Measurements from ENCODE around the gene NEK1. TPM values are rescaled to one million over a fixed set of nuclear protein-coding genes. Genes with fewer than 3 reads are reported as not detected.
A peak's percentile ranks its signal among the peaks of the same experiment; 100 is the strongest.
"Not testable (repeated sequence)": the region's sequence is repeated elsewhere in the genome, so short reads cannot be mapped to it uniquely, and the experiment has no call there.

Gene NEK1
- total RNA-seq, 1 experiment from 2014 or later: 8.2 TPM

DNA sequence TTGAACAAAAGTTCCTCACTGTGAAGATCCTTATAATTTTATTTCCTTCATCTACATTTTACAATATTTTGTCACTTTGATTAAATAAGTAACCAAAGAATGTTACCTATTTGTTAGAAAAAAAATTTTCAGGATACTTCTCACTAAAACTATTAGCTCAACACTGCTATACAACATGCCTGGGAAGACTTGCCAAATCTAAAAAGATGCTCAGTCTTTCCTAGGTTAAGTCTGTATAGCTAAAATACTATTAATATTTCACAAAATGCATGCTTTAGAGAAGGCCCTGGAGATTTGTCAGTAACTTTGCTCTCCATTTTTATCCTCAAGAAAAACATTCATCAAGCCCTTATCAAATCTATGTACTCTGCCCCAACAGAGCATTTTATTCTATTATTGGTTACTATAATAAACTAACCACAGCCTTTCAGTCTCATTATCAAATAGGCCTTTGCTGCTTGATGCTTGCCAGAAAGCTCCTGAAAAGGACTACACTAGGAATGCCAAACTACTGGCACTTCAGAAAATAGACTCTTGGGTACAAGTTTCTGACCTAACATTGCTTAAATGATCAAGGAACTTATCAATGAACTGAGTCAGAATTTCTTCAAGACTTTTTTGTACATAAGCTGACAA, 17.7 kb downstream of the NEK1 start:
- Histone ChIP-seq H3K4me1 (no peaks in the 10 kb centered on the region), H3K4me3 (no peak overlapping the region), H3K27me3 (no peaks in the 10 kb centered on the region), H3K27ac (no peak overlapping the region), H3K36me3 (no peaks in the 10 kb centered on the region), H3K9me3 (replicated peaks) (no peaks in the 10 kb centered on the region)
- no peak for DNase-seq

DNA sequence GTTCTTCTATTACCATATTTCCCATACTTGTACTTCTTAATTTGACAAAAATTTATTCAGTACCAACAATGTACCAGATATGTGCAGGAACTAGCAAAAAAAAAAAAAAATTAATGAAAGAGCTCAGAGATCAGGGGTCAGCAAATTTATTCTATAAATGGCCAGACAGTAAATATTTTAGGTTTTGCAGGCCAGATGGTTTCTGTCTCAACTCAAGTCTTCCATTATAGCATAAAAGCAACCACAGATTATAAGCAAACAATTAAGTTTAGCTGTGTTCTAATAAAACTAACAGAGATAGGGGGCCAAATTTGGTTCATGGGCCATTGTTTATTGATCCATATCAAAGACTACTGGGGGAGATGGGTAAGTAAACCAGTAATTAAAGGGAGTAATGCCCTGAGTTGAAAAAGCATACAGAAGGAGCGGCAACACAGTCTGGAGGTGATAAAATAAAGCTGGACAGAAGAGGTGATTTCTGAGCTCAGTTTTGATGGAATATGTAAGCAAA, 19.3 kb downstream of the NEK1 start:
- H3K36me3 ChIP-seq: no peaks in the 10 kb centered on the region
- H3K27me3 ChIP-seq: no peaks in the 10 kb centered on the region
- H3K4me1 ChIP-seq: no peaks in the 10 kb centered on the region
- no peak overlapping the region for H3K27ac ChIP-seq
- no peaks in the 10 kb centered on the region for H3K9me3 ChIP-seq (replicated peaks)
- H3K4me3 ChIP-seq: no peak overlapping the region
- no peak for DNase-seq

DNA sequence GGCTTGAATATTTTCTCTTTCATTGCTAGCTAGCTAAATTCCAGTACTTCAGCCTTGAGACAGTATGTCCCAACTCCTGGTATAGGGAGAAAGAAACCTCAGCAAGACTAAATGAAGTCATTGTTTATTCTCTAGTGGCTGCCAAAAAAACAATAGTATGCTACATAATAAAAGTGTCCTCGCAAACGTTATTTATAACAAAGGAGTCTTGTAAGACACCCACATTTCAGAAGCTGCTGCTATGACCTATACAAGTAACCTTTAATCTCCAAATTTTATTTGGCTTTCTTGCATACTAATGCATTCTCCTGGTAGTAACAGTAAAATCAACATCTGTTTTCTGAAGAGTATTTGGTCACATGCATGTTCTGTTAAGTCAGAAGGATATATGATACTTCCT, 28.8 kb downstream of the NEK1 start:
- DNase-seq: no peak
- no peak overlapping the region for H3K4me3 ChIP-seq
- H3K27ac ChIP-seq: no peak overlapping the region
- H3K36me3 ChIP-seq: 0 out of 2 replicates have a peak, but pooled peaks cover 2% of the 10 kb centered on the region
- H3K9me3 ChIP-seq (replicated peaks): no peaks in the 10 kb centered on the region
- no peaks in the 10 kb centered on the region for H3K4me1 ChIP-seq
- no peaks in the 10 kb centered on the region for H3K27me3 ChIP-seq

DNA sequence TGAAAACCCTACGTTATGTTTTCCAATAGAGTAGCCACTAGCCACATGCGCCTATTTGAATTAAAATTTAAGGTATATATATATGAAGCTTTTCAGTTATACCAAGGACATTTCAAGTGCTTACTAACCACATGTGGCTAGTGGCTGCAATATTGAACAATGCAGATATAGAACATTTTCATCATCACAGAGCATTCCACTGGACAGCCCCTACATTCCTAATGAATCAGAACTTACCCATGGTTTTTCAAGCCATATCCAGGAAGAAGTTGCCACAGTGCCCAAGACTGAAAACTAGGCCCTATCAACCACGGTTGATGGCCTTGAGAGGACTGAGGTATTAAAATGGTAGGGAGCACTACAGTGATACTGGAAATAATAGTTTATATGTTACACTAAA, 29.7 kb downstream of the NEK1 start:
- H3K4me3 ChIP-seq: no peak overlapping the region
- H3K9me3 ChIP-seq (replicated peaks): no peaks in the 10 kb centered on the region
- no peaks in the 10 kb centered on the region for H3K27me3 ChIP-seq
- DNase-seq: no peak
- H3K4me1 ChIP-seq: no peaks in the 10 kb centered on the region
- H3K36me3 ChIP-seq: 0 out of 2 replicates have a peak, but pooled peaks cover 2% of the 10 kb centered on the region
- no peak overlapping the region for H3K27ac ChIP-seq

DNA sequence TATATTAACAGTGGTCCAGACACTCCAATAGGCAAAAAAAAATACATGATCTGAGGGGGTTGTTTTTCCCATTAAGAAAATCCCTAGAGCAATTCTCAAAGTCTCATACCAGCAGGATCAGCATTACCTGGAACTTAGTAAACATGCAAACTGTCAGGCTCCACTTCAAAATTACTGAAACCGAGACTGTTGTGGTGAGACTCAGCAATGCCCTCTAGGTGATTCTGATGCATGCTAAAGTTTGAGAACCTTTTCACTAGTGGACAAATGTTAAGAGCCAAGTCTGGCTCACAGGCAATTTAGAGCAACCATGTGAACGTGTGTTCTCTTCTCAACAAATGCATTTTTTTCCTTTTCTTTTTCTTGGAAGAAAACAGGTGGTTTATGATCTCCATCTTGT, 30.2 kb downstream of the NEK1 start:
- Histone ChIP-seq H3K4me3 (no peak overlapping the region), H3K4me1 (no peaks in the 10 kb centered on the region), H3K36me3 (0 out of 2 replicates have a peak, but pooled peaks cover 2% of the 10 kb centered on the region), H3K9me3 (replicated peaks) (no peaks in the 10 kb centered on the region), H3K27ac (no peak overlapping the region), H3K27me3 (no peaks in the 10 kb centered on the region)
- DNase-seq: no peak

DNA sequence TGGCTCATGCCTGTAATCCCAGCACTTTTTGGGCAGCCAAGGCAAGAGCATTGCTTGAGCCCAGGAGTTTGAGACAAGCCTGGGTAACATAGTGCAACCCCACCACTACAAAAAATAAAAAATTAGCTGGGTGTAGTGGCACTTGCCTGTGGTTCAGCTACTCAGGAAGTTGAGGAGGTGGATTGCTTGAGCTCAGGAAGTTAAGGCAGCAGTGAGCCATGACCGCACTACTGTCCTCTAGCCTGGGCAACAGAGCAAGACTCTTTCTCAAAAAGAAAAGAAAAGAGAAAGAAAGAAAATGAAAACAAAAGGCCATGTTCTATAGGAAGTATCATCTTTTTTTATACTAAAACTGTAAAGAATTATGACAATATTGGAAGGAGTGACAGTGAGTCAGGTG, 38.5 kb downstream of the NEK1 start:
- Histone ChIP-seq H3K36me3 (peaks cover 6% of the 10 kb centered on the region; the same call in 1 of the 2 replicates), H3K4me1 (0 out of 2 replicates have a peak, but pooled peaks cover 6% of the 10 kb centered on the region), H3K27me3 (no peaks in the 10 kb centered on the region), H3K9me3 (replicated peaks) (no peaks in the 10 kb centered on the region), H3K27ac (no peak overlapping the region), H3K4me3 (no peak overlapping the region)
- DNase-seq: no peak

DNA sequence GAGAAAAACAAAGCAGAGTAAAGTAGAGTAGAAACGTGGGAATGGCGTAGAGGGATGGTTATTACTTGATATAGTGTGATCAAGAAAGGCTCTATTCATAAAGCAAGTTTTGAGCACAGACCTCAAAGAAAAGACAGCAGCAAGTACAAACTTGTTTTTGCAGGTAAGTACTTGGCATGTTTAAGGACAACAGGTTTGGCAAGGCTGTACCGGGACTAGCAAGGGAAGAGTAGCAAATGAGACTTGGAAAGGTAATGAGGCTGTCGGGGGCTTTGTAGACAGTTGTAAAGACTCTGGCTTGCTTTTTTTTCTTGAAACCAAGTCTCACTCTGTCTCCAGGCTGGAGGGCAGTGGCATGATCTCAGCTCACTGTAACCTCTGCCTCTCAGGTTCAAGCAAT, 40.9 kb downstream of the NEK1 start:
- 0 out of 2 replicates have a peak, but pooled peaks cover 6% of the 10 kb centered on the region for H3K4me1 ChIP-seq
- H3K27me3 ChIP-seq: no peaks in the 10 kb centered on the region
- H3K36me3 ChIP-seq: peaks cover 5% of the 10 kb centered on the region; the same call in 1 of the 2 replicates
- no peak overlapping the region for H3K4me3 ChIP-seq
- DNase-seq: no peak
- no peak overlapping the region for H3K27ac ChIP-seq
- no peaks in the 10 kb centered on the region for H3K9me3 ChIP-seq (replicated peaks)

DNA sequence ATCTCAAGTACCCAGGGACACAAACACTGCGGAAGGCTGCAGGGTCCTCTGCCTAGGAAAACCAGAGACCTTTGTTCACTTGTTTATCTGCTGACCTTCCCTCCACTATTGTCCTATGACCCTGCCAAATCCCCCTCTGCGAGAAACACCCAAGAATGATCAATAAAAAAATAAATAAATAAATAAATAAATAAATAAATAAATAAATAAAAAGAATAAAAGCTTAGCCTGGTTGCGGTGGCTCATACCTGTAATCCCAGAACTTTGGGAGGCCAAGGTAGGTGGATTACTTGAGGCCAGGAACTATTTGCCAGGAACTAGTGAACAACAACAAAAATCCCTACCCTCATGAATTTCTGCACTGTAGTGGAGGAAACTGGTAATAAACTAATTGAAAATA, 41.4 kb downstream of the NEK1 start:
- not testable (repeated sequence) for H3K9me3 ChIP-seq (replicated peaks); H3K36me3 ChIP-seq; H3K4me3 ChIP-seq; H3K27me3 ChIP-seq; DNase-seq; H3K27ac ChIP-seq; H3K4me1 ChIP-seq

DNA sequence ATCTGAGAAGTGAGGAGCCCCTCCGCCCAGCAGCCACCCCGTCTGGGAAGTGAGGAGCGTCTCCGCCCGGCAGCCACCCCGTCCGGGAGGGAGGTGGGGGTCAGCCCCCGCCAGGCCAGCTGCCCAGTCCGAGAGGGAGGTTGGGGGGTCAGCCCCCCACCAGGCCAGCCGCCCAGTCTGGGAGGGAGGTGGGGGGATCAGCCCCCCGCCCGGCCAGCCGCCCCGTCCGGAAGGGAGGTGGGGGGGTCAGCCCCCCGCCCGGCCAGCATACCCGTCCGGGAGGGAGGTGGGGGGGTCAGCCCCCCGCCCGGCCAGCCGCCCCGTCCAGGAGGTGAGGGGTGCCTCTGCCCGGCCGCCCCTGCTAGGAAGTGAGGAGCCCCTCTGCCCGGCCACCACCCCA, 42.1 kb downstream of the NEK1 start:
- H3K4me1 ChIP-seq; H3K27ac ChIP-seq; H3K27me3 ChIP-seq; H3K9me3 ChIP-seq (replicated peaks); H3K36me3 ChIP-seq; H3K4me3 ChIP-seq; DNase-seq: not testable (repeated sequence)

DNA sequence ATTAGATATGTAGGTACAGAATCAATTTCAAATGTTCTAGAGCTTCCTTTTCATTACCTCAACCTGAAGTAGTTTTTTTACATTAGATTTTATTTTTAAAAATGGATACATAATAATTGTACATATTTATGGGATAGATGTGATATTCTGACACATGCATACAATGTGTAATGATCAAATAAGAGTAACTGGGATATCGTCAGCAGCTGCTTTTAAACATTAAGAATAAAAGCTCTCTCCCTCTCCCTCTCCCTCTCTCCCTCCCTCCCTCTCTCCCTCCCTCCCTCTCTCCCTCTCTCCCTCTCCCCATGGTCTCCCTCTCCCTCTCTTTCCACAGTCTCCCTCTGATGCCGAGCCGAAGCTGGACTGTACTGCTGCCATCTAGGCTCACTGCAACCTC, 43.2 kb downstream of the NEK1 start:
- H3K9me3 ChIP-seq (replicated peaks); H3K4me3 ChIP-seq; H3K27ac ChIP-seq; DNase-seq; H3K27me3 ChIP-seq; H3K36me3 ChIP-seq; H3K4me1 ChIP-seq: not testable (repeated sequence)

DNA sequence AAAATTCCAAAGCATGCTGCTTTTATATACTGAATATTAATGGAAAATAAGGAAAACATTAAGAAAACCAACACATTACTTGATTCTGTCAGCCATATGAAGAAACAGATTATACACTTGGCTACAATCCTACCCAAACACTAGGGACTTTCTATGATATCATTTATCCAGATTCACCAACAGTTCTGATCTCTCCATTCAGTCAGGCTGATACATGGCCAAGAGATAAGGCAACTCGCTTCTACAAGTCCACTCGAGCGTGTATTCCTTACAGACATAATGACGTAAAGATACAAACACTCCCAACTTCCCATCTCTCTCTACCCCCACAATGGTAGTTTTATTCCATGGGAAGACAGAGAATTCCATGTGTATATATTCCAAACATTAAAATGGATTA, 44.5 kb downstream of the NEK1 start:
- peaks cover 3% of the 10 kb centered on the region; the same call in 1 of the 2 replicates for H3K36me3 ChIP-seq
- H3K27me3 ChIP-seq: no peaks in the 10 kb centered on the region
- no peak for DNase-seq
- H3K4me1 ChIP-seq: 0 out of 2 replicates have a peak, but pooled peaks cover 6% of the 10 kb centered on the region
- no peaks in the 10 kb centered on the region for H3K9me3 ChIP-seq (replicated peaks)
- H3K4me3 ChIP-seq: no peak overlapping the region
- H3K27ac ChIP-seq: no peak overlapping the region

DNA sequence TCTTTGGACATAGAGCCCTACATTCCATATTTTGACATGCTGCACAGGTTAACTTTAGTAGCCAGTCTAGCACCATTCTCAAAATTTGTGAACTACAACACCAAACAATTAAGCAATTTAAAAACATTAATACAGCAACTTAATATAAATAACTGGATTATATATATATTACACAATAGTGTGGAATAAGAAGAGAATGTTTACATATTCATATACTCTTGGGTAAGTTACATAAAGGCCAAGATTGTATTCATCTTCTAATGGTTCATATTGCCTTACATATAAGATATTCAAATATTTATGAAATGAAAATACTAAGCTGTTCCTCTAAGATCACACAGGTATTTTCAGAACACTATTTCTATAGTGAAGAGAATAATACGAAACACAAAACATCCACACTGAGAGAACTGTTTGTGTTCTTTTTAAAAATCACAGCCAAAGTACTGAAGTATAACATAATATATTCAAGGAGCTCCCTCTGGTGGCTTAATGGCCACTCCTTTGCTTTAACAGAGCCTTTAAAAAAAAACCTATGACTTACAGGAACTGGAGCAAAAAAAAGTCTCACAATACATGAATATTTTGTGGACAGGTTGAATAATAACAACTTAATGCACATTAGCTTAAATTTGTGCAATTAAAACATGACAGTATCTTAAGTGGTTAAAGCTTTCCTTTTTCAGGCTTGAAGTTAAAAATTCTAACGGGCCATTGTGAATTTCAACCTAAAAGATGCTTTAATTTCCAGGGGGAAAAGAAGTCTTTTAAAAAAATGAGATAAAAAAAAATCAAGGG, 46.2 kb downstream of the NEK1 start:
- no peaks in the 10 kb centered on the region for H3K9me3 ChIP-seq (replicated peaks)
- peaks cover under 1% of the 10 kb centered on the region; the same call in 1 of the 2 replicates for H3K36me3 ChIP-seq
- DNase-seq: peak; percentile 17 to 63
- H3K27me3 ChIP-seq: no peaks in the 10 kb centered on the region
- no peaks in the 10 kb centered on the region for H3K4me1 ChIP-seq
- no peak overlapping the region for H3K4me3 ChIP-seq
- H3K27ac ChIP-seq: no peak overlapping the region

DNA sequence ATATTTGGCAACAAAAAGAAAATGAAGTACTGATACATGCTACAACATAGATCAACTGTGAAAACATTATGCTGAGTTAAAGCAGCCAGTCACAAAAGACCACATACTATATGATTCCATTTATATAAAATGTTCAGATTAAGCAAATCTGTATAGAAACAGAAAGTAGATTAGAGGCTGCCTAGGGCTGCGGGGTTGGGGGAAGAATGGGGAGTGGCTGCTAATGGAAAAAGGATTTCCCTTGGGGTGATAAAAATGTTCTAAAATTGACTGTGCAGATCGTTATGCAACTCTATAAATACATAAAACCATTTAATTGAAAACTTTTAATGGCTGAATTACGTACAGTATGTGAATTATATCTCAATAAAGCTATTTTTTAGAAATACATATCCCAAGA, 46.8 kb downstream of the NEK1 start:
- H3K4me3 ChIP-seq: no peak overlapping the region
- no peaks in the 10 kb centered on the region for H3K27me3 ChIP-seq
- no peaks in the 10 kb centered on the region for H3K36me3 ChIP-seq
- no peaks in the 10 kb centered on the region for H3K9me3 ChIP-seq (replicated peaks)
- no peak overlapping the region for H3K27ac ChIP-seq
- no peak for DNase-seq
- H3K4me1 ChIP-seq: no peaks in the 10 kb centered on the region

DNA sequence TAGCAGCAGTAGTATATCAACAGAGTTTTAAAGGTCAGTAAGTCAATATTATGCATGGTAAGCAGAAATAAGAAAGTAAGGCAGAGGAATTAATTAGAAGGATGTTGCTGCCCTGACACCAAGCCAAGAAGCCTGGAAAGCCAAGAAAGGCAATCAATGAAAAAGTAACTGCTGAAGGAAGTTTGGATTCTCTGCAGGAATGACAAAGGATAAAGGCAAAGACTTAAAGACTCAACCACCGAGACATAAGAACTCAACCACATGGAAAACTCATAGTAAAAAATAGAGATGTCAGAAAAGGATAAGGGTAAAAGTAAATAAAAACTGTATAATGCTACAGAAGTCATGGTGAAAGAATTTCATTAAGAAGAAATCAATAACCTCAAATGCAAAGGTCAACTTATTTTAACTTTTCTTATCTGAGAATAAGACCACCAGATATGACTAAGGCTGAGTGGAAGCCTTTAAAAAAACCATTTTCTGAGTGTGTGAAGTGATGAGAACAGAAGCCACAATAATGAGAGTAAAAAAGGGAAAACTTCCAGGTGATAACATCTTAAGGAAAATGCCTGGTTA, 55.2 kb downstream of the NEK1 start:
- no peaks in the 10 kb centered on the region for H3K9me3 ChIP-seq (replicated peaks)
- no peak for DNase-seq

DNA sequence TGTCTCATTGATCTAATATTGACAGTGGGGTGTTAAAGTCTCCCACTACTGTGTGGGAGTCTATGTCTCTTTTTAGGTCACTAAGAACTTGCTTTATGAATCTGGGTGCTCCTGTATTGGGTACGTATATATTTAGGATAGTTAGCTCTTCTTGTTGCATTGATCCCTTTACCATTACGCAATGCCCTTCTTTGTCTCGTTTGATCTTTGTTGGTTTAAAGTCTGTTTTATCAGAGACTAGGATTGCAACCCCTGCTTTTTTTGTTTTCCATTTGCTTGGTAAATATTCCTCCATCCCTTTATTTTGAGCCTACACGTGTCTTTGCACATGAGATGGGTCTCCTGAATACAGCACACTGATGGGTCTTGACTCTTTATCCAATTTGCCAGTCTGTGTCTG, 65.8 kb downstream of the NEK1 start:
- H3K4me3 ChIP-seq; H3K27me3 ChIP-seq; H3K4me1 ChIP-seq; DNase-seq; H3K9me3 ChIP-seq (replicated peaks); H3K36me3 ChIP-seq; H3K27ac ChIP-seq: not testable (repeated sequence)

More for the DNA sequence above, 55.2 kb downstream of the NEK1 start:
- Histone ChIP-seq H3K27me3 (no peaks in the 10 kb centered on the region), H3K4me3 (no peak overlapping the region), H3K4me1 (no peaks in the 10 kb centered on the region), H3K27ac (no peak overlapping the region), H3K36me3 (no peaks in the 10 kb centered on the region; the same call in 1 of the 2 replicates)
